Neutrophil (primary cell): Measurements from ENCODE around the gene FAM9C.

Source experiments
- H3K27ac ChIP-seq: fragments of 200-600 bp; sonication (generic); 2 replicates; pipeline ENCODE4 v1.5.1; 2016; ENCODE audit warnings: mild to moderate bottlenecking, moderate library complexity
- H3K27me3 ChIP-seq: fragments of 200-600 bp; sonication (generic); 2 replicates; pipeline ENCODE4 v1.6.0; 2016; ENCODE audit warnings: mild to moderate bottlenecking
- H3K36me3 ChIP-seq: fragments of 200-600 bp; sonication (generic); 2 replicates; pipeline ENCODE4 v1.5.1; 2017
- H3K4me1 ChIP-seq, 2 experiments: fragments of 200-600 bp in 1 of 2; sonication (generic) in 1 of 2; 1 replicate in 1 of 2; 2 replicates in 1 of 2; pipeline versions ENCODE4 v1.5.1 to v1.6.1; 2013 to 2016; ENCODE audit warnings: low read depth in 1 of 2, low read length in 1 of 2, mild to moderate bottlenecking in 1 of 2, moderate library complexity in 1 of 2; ENCODE audit not compliant: control insufficient read depth in 1 of 2, insufficient read depth in 1 of 2
- H3K4me3 ChIP-seq, 2 experiments: fragments of 200-600 bp in 1 of 2; sonication (generic) in 1 of 2; 1 replicate in 1 of 2; 2 replicates in 1 of 2; pipeline ENCODE4 v1.5.1; 2013 to 2016; ENCODE audit warnings: low read depth in 1 of 2, low read length in 1 of 2, mild to moderate bottlenecking in 1 of 2, moderate library complexity in 1 of 2
- H3K9me3 ChIP-seq: fragments of 200-600 bp; sonication (generic); 2 replicates; pipeline ENCODE4 v1.5.1; 2016
- CTCF ChIP-seq: fragments of 200-600 bp; sonication (generic); IDR thresholded peaks from 2 replicates; pipeline ENCODE4 v1.5.1; 2016; ENCODE audit warnings: antibody characterized with exemption

The FAM9C gene

GRCh38 chrX:13010546-13010945 lies 33.9 kb downstream of the FAM9C start:
- no peaks in the 10 kb centered on the region for H3K36me3 ChIP-seq
- no peak overlapping the region for H3K4me3 ChIP-seq
- H3K4me1 ChIP-seq, result peaks cover 45 to 48% of the 10 kb centered on the region in 2 experiments
- H3K27me3 ChIP-seq, result no peaks in the 10 kb centered on the region
- no peak overlapping the region for H3K27ac ChIP-seq
- H3K9me3 ChIP-seq, result no peaks in the 10 kb centered on the region
- no peak for TF ChIP-seq CTCF

- H3K4me1 ChIP-seq, result peaks cover 38 to 41% of the 10 kb centered on the region in 2 experiments
- no peak for TF ChIP-seq CTCF
- H3K4me3 ChIP-seq, result no peak overlapping the region
- no peaks in the 10 kb centered on the region for H3K36me3 ChIP-seq
- no peak overlapping the region for H3K27ac ChIP-seq
- H3K27me3 ChIP-seq, result no peaks in the 10 kb centered on the region
- H3K9me3 ChIP-seq, result no peaks in the 10 kb centered on the region
Observed at GRCh38 chrX:13009844-13010243, 34.6 kb downstream of the FAM9C start.

GRCh38 chrX:13009273-13009672 lies 35.1 kb downstream of the FAM9C start:
- no peaks in the 10 kb centered on the region for H3K27me3 ChIP-seq
- no peak overlapping the region for H3K27ac ChIP-seq
- H3K4me1 ChIP-seq, result peaks cover 32 to 36% of the 10 kb centered on the region in 2 experiments
- no peak for TF ChIP-seq CTCF
- H3K36me3 ChIP-seq, result no peaks in the 10 kb centered on the region
- no peak overlapping the region for H3K4me3 ChIP-seq
- no peaks in the 10 kb centered on the region for H3K9me3 ChIP-seq

- no peak overlapping the region for H3K27ac ChIP-seq
- no peaks in the 10 kb centered on the region for H3K9me3 ChIP-seq
- no peak for TF ChIP-seq CTCF
- H3K4me1 ChIP-seq, result peaks cover 29 to 31% of the 10 kb centered on the region in 2 experiments
- H3K27me3 ChIP-seq, result no peaks in the 10 kb centered on the region
- no peaks in the 10 kb centered on the region for H3K36me3 ChIP-seq
- H3K4me3 ChIP-seq, result no peak overlapping the region
Observed at GRCh38 chrX:13008851-13009250, 35.6 kb downstream of the FAM9C start.

GRCh38 chrX:13008189-13008533 lies 36.3 kb downstream of the FAM9C start:
- H3K4me1 ChIP-seq, result peaks cover 23 to 24% of the 10 kb centered on the region in 2 experiments
- H3K9me3 ChIP-seq, result no peaks in the 10 kb centered on the region
- TF ChIP-seq CTCF, result no peak
- no peak overlapping the region for H3K4me3 ChIP-seq
- no peaks in the 10 kb centered on the region for H3K36me3 ChIP-seq
- peak overlapping the region; percentile 54 for H3K27ac ChIP-seq
- H3K27me3 ChIP-seq, result no peaks in the 10 kb centered on the region
